HEK293 (cell line): ENCODE data around the gene CADM4.

Source experiments
- CTCF ChIA-PET: fragments of 350-600 bp; formaldehyde crosslinking; extraction: SDS; loops from one replicate; lab custom pipeline; 2021; ENCODE audit warnings: antibody characterized with exemption; lab: Yijun Ruan, JAX
- POLR2A ChIA-PET: fragments of 300-600 bp; formaldehyde crosslinking; extraction: SDS; loops from one replicate; lab custom pipeline; 2020; ENCODE audit warnings: antibody characterized with exemption, inconsistent platforms; lab: Yijun Ruan, JAX
- H3K27ac ChIP-seq: fragments of 200-500 bp; sonication (Bioruptor generic); 2 replicates; pipeline ENCODE4 v1.5.1; 2014; ENCODE audit warnings: low read depth, low read length, control low read depth, inconsistent platforms; ENCODE audit errors: extremely low read depth
- H3K36me3 ChIP-seq, 2 experiments: fragments of 200-500 bp in 1 of 2; sonication (Bioruptor generic) in 1 of 2; 1 replicate in 1 of 2; 2 replicates in 1 of 2; pipeline ENCODE4 v1.5.1; 2014 to 2017; ENCODE audit warnings: inconsistent platforms in 2 of 2, low read length in 2 of 2; ENCODE audit not compliant: control insufficient read depth in 2 of 2, insufficient read depth in 1 of 2
- H3K4me1 ChIP-seq: fragments of 200-500 bp; sonication (Bioruptor generic); 2 replicates; pipeline ENCODE4 v1.5.1; 2014; ENCODE audit warnings: mild to moderate bottlenecking, low read length, inconsistent platforms; ENCODE audit not compliant: control insufficient read depth, insufficient read depth
- H3K4me3 ChIP-seq: 2 replicates; pipeline ENCODE4 v1.5.1; 2011; ENCODE audit warnings: low read depth, mild to moderate bottlenecking, control low read depth, low read length, moderate library complexity
- H3K9me3 ChIP-seq: fragments of 200-500 bp; sonication (Bioruptor generic); 2 replicates; pipeline ENCODE4 v1.5.1; 2014; ENCODE audit warnings: low read depth, low read length, inconsistent platforms; ENCODE audit not compliant: control insufficient read depth, insufficient read depth
- AEBP2 ChIP-seq: fragments of 450-650 bp; formaldehyde crosslinking; IDR thresholded peaks from 2 replicates; pipeline ENCODE4 v1.5.1; 2016; ENCODE audit warnings: missing biosample characterization, missing genetic modification characterization, borderline replicate concordance
- HOXA7 ChIP-seq: sonication (generic); formaldehyde crosslinking; IDR thresholded peaks from 2 replicates; pipeline ENCODE4 v1.8.1; 2022; ENCODE audit warnings: missing genetic modification reagents, borderline replicate concordance
- KLF7 ChIP-seq: fragments of 450-650 bp; formaldehyde crosslinking; IDR thresholded peaks from 2 replicates; pipeline ENCODE4 v1.5.1; 2016; ENCODE audit warnings: missing biosample characterization, missing genetic modification characterization, borderline replicate concordance
- OSR2 ChIP-seq: fragments of 450-650 bp; formaldehyde crosslinking; IDR thresholded peaks from 2 replicates; pipeline ENCODE4 v1.5.1; 2016; ENCODE audit warnings: missing biosample characterization, missing genetic modification characterization
- OVOL3 ChIP-seq: fragments of 450-650 bp; formaldehyde crosslinking; IDR thresholded peaks from 2 replicates; pipeline ENCODE4 v1.5.1; 2016; ENCODE audit warnings: missing biosample characterization, missing genetic modification characterization
- SP7 ChIP-seq: fragments of 450-650 bp; formaldehyde crosslinking; IDR thresholded peaks from 2 replicates; pipeline ENCODE4 v1.5.1; 2016; ENCODE audit warnings: missing biosample characterization, missing genetic modification characterization
- ZBTB21 ChIP-seq: fragments of 450-650 bp; formaldehyde crosslinking; IDR thresholded peaks from 2 replicates; pipeline ENCODE4 v1.5.1; 2017; ENCODE audit warnings: missing biosample characterization, missing genetic modification characterization
- ZFP3 ChIP-seq: fragments of 450-650 bp; formaldehyde crosslinking; IDR thresholded peaks from 2 replicates; pipeline ENCODE4 v1.5.1; 2016; ENCODE audit warnings: low read depth, missing biosample characterization, missing genetic modification characterization
- ZIC2 ChIP-seq: fragments of 450-650 bp; formaldehyde crosslinking; IDR thresholded peaks from 2 replicates; pipeline ENCODE4 v1.5.1; 2016; ENCODE audit warnings: missing biosample characterization, missing genetic modification characterization
- ZNF169 ChIP-seq: fragments of 450-650 bp; formaldehyde crosslinking; IDR thresholded peaks from 2 replicates; pipeline ENCODE4 v1.5.1; 2016; ENCODE audit warnings: missing biosample characterization, missing genetic modification characterization
- ZNF202 ChIP-seq: fragments of 450-650 bp; formaldehyde crosslinking; IDR thresholded peaks from 2 replicates; pipeline ENCODE4 v1.5.1; 2016; ENCODE audit warnings: missing biosample characterization, missing genetic modification characterization, borderline replicate concordance
- ZNF221 ChIP-seq: fragments of 450-650 bp; formaldehyde crosslinking; IDR thresholded peaks from 2 replicates; pipeline ENCODE4 v1.5.1; 2017; ENCODE audit warnings: missing biosample characterization, missing genetic modification characterization, borderline replicate concordance
- ZNF266 ChIP-seq: fragments of 450-650 bp; formaldehyde crosslinking; IDR thresholded peaks from 2 replicates; pipeline ENCODE4 v1.5.1; 2016; ENCODE audit warnings: missing biosample characterization, missing genetic modification characterization, low read depth
- ZNF324 ChIP-seq: fragments of 450-650 bp; formaldehyde crosslinking; IDR thresholded peaks from 2 replicates; pipeline ENCODE4 v1.5.1; 2016; ENCODE audit warnings: missing biosample characterization, missing genetic modification characterization
- ZNF350 ChIP-seq: fragments of 450-650 bp; formaldehyde crosslinking; IDR thresholded peaks from 2 replicates; pipeline ENCODE4 v1.5.0; 2017; ENCODE audit warnings: missing biosample characterization, mild to moderate bottlenecking, missing genetic modification characterization
- ZNF416 ChIP-seq: fragments of 450-650 bp; formaldehyde crosslinking; IDR thresholded peaks from 2 replicates; pipeline ENCODE4 v1.5.1; 2016; ENCODE audit warnings: missing biosample characterization, missing genetic modification characterization
- ZNF555 ChIP-seq: fragments of 450-650 bp; formaldehyde crosslinking; conservative IDR thresholded peaks from 2 replicates; pipeline ENCODE4 v1.5.1; 2017; ENCODE audit warnings: missing biosample characterization, mild to moderate bottlenecking, missing genetic modification characterization, inconsistent platforms
- ZNF623 ChIP-seq: fragments of 450-650 bp; formaldehyde crosslinking; IDR thresholded peaks from 2 replicates; pipeline ENCODE4 v1.5.1; 2016; ENCODE audit warnings: missing biosample characterization, missing genetic modification characterization
- ZNF660 ChIP-seq: fragments of 450-650 bp; IDR thresholded peaks from 2 replicates; pipeline ENCODE4 v1.5.1; 2018; ENCODE audit warnings: missing biosample characterization, mild to moderate bottlenecking, missing genetic modification characterization
- ZNF704 ChIP-seq: fragments of 450-650 bp; formaldehyde crosslinking; IDR thresholded peaks from 2 replicates; pipeline ENCODE4 v1.5.1; 2016; ENCODE audit warnings: missing biosample characterization, missing genetic modification characterization
- ZNF792 ChIP-seq: fragments of 450-650 bp; formaldehyde crosslinking; IDR thresholded peaks from 2 replicates; pipeline ENCODE4 v1.5.1; 2016; ENCODE audit warnings: missing biosample characterization, missing genetic modification characterization
- ZSCAN23 ChIP-seq: fragments of 450-650 bp; formaldehyde crosslinking; IDR thresholded peaks from 2 replicates; pipeline ENCODE4 v1.5.1; 2016; ENCODE audit warnings: missing biosample characterization, missing genetic modification characterization
- ZSCAN4 ChIP-seq: fragments of 450-650 bp; formaldehyde crosslinking; IDR thresholded peaks from 2 replicates; pipeline ENCODE4 v1.5.1; 2017; ENCODE audit warnings: missing biosample characterization, missing genetic modification characterization
- TF ChIP-seq, protein P1 (sequence below): fragments of 450-650 bp; formaldehyde crosslinking; IDR thresholded peaks from 2 replicates; pipeline ENCODE4 v1.5.1; 2016; ENCODE audit warnings: missing biosample characterization, missing genetic modification characterization
- TF ChIP-seq, protein P2 (sequence below): fragments of 450-650 bp; formaldehyde crosslinking; IDR thresholded peaks from 2 replicates; pipeline ENCODE4 v1.5.1; 2016; ENCODE audit warnings: missing biosample characterization, missing genetic modification characterization
- TF ChIP-seq, protein P3 (sequence below): fragments of 450-650 bp; formaldehyde crosslinking; IDR thresholded peaks from 2 replicates; pipeline ENCODE4 v1.5.1; 2016; ENCODE audit warnings: missing biosample characterization, missing genetic modification characterization

CADM4 gene

DNA sequence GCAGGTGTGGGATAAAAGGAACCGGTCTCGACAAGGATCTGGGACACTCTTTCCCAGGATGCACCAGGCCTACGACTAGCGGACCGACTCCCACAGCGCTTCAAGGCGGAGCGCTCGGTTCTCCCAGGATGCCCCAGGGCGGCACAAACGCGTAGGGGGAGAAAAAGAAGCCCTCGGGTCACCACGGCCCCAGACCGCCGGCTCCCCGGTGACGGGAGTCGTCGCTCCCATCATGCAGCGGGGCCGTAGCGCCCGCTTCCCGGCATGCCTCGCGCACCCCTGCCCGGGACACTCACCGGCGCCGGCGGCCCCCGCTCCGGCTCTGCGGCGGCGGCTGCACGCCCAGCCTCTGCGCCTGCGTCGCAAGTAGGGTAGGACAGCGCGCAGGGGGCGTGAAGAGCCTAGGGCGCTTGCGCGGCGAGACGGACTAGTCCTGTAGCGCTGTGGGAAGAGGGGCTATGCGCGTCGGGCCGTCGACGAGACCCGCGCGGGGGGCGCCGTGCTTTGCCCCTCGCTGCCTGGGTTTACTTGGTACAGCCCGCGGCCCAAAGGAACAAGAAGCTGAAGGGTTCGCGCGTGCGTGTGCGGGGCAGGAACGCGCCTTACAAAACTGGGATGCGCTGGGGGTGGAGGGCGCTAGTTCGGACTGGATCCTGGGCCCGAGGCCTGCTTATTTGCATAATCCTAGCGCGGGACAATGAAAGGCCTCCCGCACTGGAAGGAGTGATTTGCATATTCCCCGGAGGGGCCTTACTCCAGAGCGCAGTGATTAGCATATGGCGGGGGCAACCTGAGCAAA is 20.2 kb downstream of the CADM4 start, which contains the start of gene ZNF428 (continued):
- TF ChIP-seq ZNF623 (tag by site-specific recombination): peak; percentile 2; the same call in 1 of the 2 replicates
- TF ChIP-seq ZNF202 (tag by site-specific recombination): no peak

GRCh38 chr19:43618921-43619261 is 20.8 kb downstream of the CADM4 start:
- Histone ChIP-seq H3K9me3 (no peaks in the 10 kb centered on the region), H3K4me3 (peak overlapping the region; percentile 49), H3K27ac (peak overlapping the region; percentile 99), H3K36me3 (peaks cover 4 to 22% of the 10 kb centered on the region in 2 experiments), H3K4me1 (peaks cover 21% of the 10 kb centered on the region)
- CTCF ChIA-PET: interaction anchor here (0.5 to 1.5 kb wide), 7 partner anchors 16 to 198 kb away, joined by 3 to 4 read pairs (median 3); no protein-coding TSS in a partner anchor
- POLR2A ChIA-PET: interaction anchor here (0.6 to 2.3 kb wide), 4 partner anchors 16 to 144 kb away, joined by 4 to 9 read pairs (median 8); partner anchors contain the start of genes IRGQ and ZNF576
- TF ChIP-seq ZNF169: no peak
- peak; percentile 38; the same call in 1 of the 2 replicates for TF ChIP-seq OVOL3 (tag by site-specific recombination)
- peak; percentile 64 for TF ChIP-seq ZIC2
- TF ChIP-seq ZNF221 (tag by site-specific recombination): no peak; the same call in 1 of the 2 replicates
- TF ChIP-seq ZNF350: no peak
- TF ChIP-seq HOXA7 (CRISPR knock-in tag): no peak
- TF ChIP-seq ZFP3: 0 out of 2 replicates have a peak, but pooled peaks have one; percentile 22
- TF ChIP-seq, protein P1, sequence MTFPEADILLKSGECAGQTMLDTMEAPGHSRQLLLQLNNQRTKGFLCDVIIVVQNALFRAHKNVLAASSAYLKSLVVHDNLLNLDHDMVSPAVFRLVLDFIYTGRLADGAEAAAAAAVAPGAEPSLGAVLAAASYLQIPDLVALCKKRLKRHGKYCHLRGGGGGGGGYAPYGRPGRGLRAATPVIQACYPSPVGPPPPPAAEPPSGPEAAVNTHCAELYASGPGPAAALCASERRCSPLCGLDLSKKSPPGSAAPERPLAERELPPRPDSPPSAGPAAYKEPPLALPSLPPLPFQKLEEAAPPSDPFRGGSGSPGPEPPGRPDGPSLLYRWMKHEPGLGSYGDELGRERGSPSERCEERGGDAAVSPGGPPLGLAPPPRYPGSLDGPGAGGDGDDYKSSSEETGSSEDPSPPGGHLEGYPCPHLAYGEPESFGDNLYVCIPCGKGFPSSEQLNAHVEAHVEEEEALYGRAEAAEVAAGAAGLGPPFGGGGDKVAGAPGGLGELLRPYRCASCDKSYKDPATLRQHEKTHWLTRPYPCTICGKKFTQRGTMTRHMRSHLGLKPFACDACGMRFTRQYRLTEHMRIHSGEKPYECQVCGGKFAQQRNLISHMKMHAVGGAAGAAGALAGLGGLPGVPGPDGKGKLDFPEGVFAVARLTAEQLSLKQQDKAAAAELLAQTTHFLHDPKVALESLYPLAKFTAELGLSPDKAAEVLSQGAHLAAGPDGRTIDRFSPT (tag by site-specific recombination): no peak; the same call in 1 of the 2 replicates
- TF ChIP-seq ZSCAN23 (tag by site-specific recombination): no peak
- TF ChIP-seq, protein P2, sequence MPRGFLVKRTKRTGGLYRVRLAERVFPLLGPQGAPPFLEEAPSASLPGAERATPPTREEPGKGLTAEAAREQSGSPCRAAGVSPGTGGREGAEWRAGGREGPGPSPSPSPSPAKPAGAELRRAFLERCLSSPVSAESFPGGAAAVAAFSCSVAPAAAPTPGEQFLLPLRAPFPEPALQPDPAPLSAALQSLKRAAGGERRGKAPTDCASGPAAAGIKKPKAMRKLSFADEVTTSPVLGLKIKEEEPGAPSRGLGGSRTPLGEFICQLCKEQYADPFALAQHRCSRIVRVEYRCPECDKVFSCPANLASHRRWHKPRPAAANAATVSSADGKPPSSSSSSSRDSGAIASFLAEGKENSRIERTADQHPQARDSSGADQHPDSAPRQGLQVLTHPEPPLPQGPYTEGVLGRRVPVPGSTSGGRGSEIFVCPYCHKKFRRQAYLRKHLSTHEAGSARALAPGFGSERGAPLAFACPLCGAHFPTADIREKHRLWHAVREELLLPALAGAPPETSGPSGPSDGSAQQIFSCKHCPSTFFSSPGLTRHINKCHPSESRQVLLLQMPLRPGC (tag by site-specific recombination): no peak
- TF ChIP-seq ZNF660 (tag by site-specific recombination): peak; percentile 55; the same call in 1 of the 2 replicates
- TF ChIP-seq SP7: 0 out of 2 replicates have a peak, but pooled peaks have one; percentile 30
- no peak for TF ChIP-seq ZNF555 (tag by site-specific recombination)
- TF ChIP-seq, protein P3, sequence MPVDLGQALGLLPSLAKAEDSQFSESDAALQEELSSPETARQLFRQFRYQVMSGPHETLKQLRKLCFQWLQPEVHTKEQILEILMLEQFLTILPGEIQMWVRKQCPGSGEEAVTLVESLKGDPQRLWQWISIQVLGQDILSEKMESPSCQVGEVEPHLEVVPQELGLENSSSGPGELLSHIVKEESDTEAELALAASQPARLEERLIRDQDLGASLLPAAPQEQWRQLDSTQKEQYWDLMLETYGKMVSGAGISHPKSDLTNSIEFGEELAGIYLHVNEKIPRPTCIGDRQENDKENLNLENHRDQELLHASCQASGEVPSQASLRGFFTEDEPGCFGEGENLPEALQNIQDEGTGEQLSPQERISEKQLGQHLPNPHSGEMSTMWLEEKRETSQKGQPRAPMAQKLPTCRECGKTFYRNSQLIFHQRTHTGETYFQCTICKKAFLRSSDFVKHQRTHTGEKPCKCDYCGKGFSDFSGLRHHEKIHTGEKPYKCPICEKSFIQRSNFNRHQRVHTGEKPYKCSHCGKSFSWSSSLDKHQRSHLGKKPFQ (tag by site-specific recombination): no peak
- peak; percentile 63; the same call in 1 of the 2 replicates for TF ChIP-seq ZSCAN4 (tag by site-specific recombination)
- no peak for TF ChIP-seq ZNF416 (tag by site-specific recombination)
- no peak for TF ChIP-seq KLF7
- TF ChIP-seq ZNF266 (tag by site-specific recombination): no peak; the same call in 1 of the 2 replicates
- TF ChIP-seq ZBTB21 (tag by site-specific recombination): peak; percentile 79
- TF ChIP-seq ZNF324 (tag by site-specific recombination): peak; percentile 53; the same call in 1 of the 2 replicates
- no peak for TF ChIP-seq AEBP2
- TF ChIP-seq ZNF792 (tag by site-specific recombination): no peak; the same call in 1 of the 2 replicates
- no peak for TF ChIP-seq ZNF704 (tag by site-specific recombination)
- TF ChIP-seq OSR2 (tag by site-specific recombination): no peak
